H1 (cell line): ENCODE results near the gene ITGB8. TPM values are rescaled to one million over a fixed set of nuclear protein-coding genes. Genes with fewer than 3 reads are reported as not detected.

Experiments used
- CTCF ChIA-PET: fragments of 300-600 bp; sonication (Branson Sonifier 250); formaldehyde crosslinking; loops from one replicate; lab custom pipeline; 2021; ENCODE audit not compliant: partially characterized antibody; lab: Charles Lee
- POLR2A ChIA-PET: fragments of 300-600 bp; sonication (Branson Sonifier 250); formaldehyde crosslinking; loops from one replicate; lab custom pipeline; 2021; ENCODE audit warnings: inconsistent platforms; ENCODE audit not compliant: partially characterized antibody; lab: Charles Lee
- DNase-seq, 2 experiments: peaks; one replicate each; pipeline versions ENCODE4 v3.0.0 to v3.0.0-alpha.2; 2010 to 2022; ENCODE audit warnings: low spot score in 2 of 2, low read depth in 1 of 2, mixed read lengths in 1 of 2
- FAIRE-seq: peaks from 2 replicates; lab custom pipeline; 2011; peaks lifted over from hg19 to GRCh38; lab: Jason Lieb, UNC
- H2AFZ ChIP-seq: 2 replicates; pipeline ENCODE4 v1.8.1; 2012; ENCODE audit warnings: low read length, inconsistent platforms
- H2AK5ac ChIP-seq: 2 replicates; pipeline ENCODE4 v1.6.1; 2013; ENCODE audit warnings: low read depth, low read length
- H2BK120ac ChIP-seq: replicated peaks from 2 replicates; pipeline ENCODE3; 2013; ENCODE audit warnings: low read depth, low read length, inconsistent platforms
- H2BK12ac ChIP-seq: 2 replicates; pipeline ENCODE4 v1.6.1; 2013; ENCODE audit warnings: low read depth, low read length
- H2BK15ac ChIP-seq: 2 replicates; pipeline ENCODE4 v1.6.1; 2013; ENCODE audit warnings: low read length
- H2BK20ac ChIP-seq: 2 replicates; pipeline ENCODE4 v1.6.1; 2013; ENCODE audit warnings: low read length
- H2BK5ac ChIP-seq: 2 replicates; pipeline ENCODE4 v1.6.1; 2013; ENCODE audit warnings: low read depth, low read length
- H3K14ac ChIP-seq: 2 replicates; pipeline ENCODE4 v1.6.1; 2013; ENCODE audit warnings: inconsistent platforms; ENCODE audit not compliant: insufficient read length
- H3K18ac ChIP-seq: 2 replicates; pipeline ENCODE4 v1.6.1; 2013; ENCODE audit warnings: low read length; ENCODE audit errors: extremely low read depth
- H3K23ac ChIP-seq: 2 replicates; pipeline ENCODE4 v1.6.1; 2013; ENCODE audit warnings: inconsistent platforms; ENCODE audit not compliant: insufficient read length
- H3K23me2 ChIP-seq: 2 replicates; pipeline ENCODE4 v1.6.1; 2013; ENCODE audit warnings: low read depth, low read length
- H3K27ac ChIP-seq: 2 replicates; pipeline ENCODE4 v1.6.1; 2011; ENCODE audit warnings: low read depth, low read length, inconsistent platforms
- H3K27me3 ChIP-seq, 4 experiments: replicated peaks in 1 of 4; 1 replicate in 1 of 4; 2 replicates in 3 of 4; pipeline versions ENCODE4 v1.6.1 to v1.8.1; 2011 to 2013; ENCODE audit warnings: low read length in 3 of 4, mild to moderate bottlenecking in 3 of 4, inconsistent platforms in 2 of 4, mixed read lengths in 2 of 4, moderate library complexity in 1 of 4; ENCODE audit not compliant: control insufficient read depth in 3 of 4, insufficient read depth in 3 of 4; ENCODE audit errors: extremely low read depth in 1 of 4
- H3K36me3 ChIP-seq, 4 experiments: 2 replicates each; pipeline versions ENCODE4 v1.6.1 to v1.8.1; 2011 to 2013; ENCODE audit warnings: mild to moderate bottlenecking in 4 of 4, low read length in 3 of 4, moderate library complexity in 2 of 4, control low read depth in 1 of 4, inconsistent platforms in 1 of 4; ENCODE audit not compliant: insufficient read depth in 4 of 4, control insufficient read depth in 2 of 4
- H3K4ac ChIP-seq: replicated peaks from 2 replicates; pipeline ENCODE3; 2013; ENCODE audit warnings: low read length, low read depth, mixed read lengths, inconsistent platforms; ENCODE audit not compliant: insufficient read length
- H3K4me1 ChIP-seq, 4 experiments: replicated peaks in 1 of 4; 1 replicate in 1 of 4; 2 replicates in 3 of 4; pipeline versions ENCODE4 v1.6.1 to v1.8.1; 2011 to 2013; ENCODE audit warnings: low read length in 3 of 4, inconsistent platforms in 2 of 4, mixed read lengths in 1 of 4; ENCODE audit not compliant: insufficient read depth in 4 of 4, control insufficient read depth in 3 of 4
- H3K4me2 ChIP-seq, 2 experiments: 2 replicates each; pipeline versions ENCODE4 v1.6.1 to v1.8.1; 2011 to 2013; ENCODE audit warnings: low read depth in 2 of 2, low read length in 2 of 2, control low read depth in 1 of 2, inconsistent platforms in 1 of 2, mild to moderate bottlenecking in 1 of 2; ENCODE audit not compliant: insufficient read depth in 1 of 2
- H3K4me3 ChIP-seq, 4 experiments: fragments of 200-600, 300-600 bp in 1 of 4; sonication (generic), shearing (Covaris generic), sonication (Bioruptor Twin) in 1 of 4; 2 replicates each; pipeline versions ENCODE4 v1.5.1 to v1.8.1; 2011 to 2016; ENCODE audit warnings: low read length in 4 of 4, low read depth in 3 of 4, control low read depth in 2 of 4, inconsistent platforms in 2 of 4, mild to moderate bottlenecking in 2 of 4, mixed read lengths in 1 of 4, moderate library complexity in 1 of 4; ENCODE audit not compliant: insufficient read depth in 2 of 4; ENCODE audit errors: extremely low read depth in 1 of 4
- H3K56ac ChIP-seq: replicated peaks from 2 replicates; pipeline ENCODE3; 2013; ENCODE audit warnings: low read depth, mild to moderate bottlenecking, mixed read lengths, low read length, inconsistent platforms; ENCODE audit not compliant: insufficient read length
- H3K79me1 ChIP-seq: 2 replicates; pipeline ENCODE4 v1.6.1; 2013; ENCODE audit warnings: low read depth, low read length, control low read depth
- H3K79me2 ChIP-seq, 2 experiments: 2 replicates each; pipeline versions ENCODE4 v1.6.1 to v1.8.1; 2012 to 2013; ENCODE audit warnings: low read length in 2 of 2, mild to moderate bottlenecking in 2 of 2, inconsistent platforms in 1 of 2; ENCODE audit not compliant: insufficient read depth in 2 of 2, control insufficient read depth in 1 of 2
- H3K9ac ChIP-seq, 4 experiments: replicated peaks in 1 of 4; 1 replicate in 1 of 4; 2 replicates in 3 of 4; pipeline versions ENCODE4 v1.6.1 to v1.8.1; 2011 to 2013; ENCODE audit warnings: low read depth in 3 of 4, low read length in 3 of 4, control low read depth in 2 of 4, mild to moderate bottlenecking in 2 of 4, moderate library complexity in 2 of 4, inconsistent platforms in 1 of 4; ENCODE audit errors: extremely low read depth in 1 of 4
- H3K9me3 ChIP-seq, 2 experiments: 2 replicates each; pipeline versions ENCODE4 v1.6.1 to v1.8.1; 2012 to 2013; ENCODE audit warnings: mild to moderate bottlenecking in 2 of 2, moderate library complexity in 2 of 2, control low read depth in 1 of 2, inconsistent platforms in 1 of 2, low read depth in 1 of 2, low read length in 1 of 2, mixed read lengths in 1 of 2; ENCODE audit not compliant: insufficient read depth in 2 of 2
- H4K20me1 ChIP-seq, 2 experiments: replicated peaks in 1 of 2; 2 replicates each; pipeline versions ENCODE3 to v1.8.1; 2011 to 2013; ENCODE audit warnings: inconsistent platforms in 2 of 2, low read length in 2 of 2, mild to moderate bottlenecking in 1 of 2; ENCODE audit not compliant: insufficient read depth in 2 of 2, control insufficient read depth in 1 of 2
- H4K5ac ChIP-seq: 2 replicates; pipeline ENCODE4 v1.6.1; 2013; ENCODE audit warnings: low read length, low read depth, mixed read lengths, inconsistent platforms; ENCODE audit not compliant: insufficient read length
- H4K8ac ChIP-seq: 2 replicates; pipeline ENCODE4 v1.8.0; 2013; ENCODE audit warnings: mild to moderate bottlenecking, moderate library complexity, low read length, inconsistent platforms; ENCODE audit not compliant: insufficient read depth; ENCODE audit errors: extremely low read depth
- H4K91ac ChIP-seq: replicated peaks from 2 replicates; pipeline ENCODE3; 2013; ENCODE audit warnings: low read length, mixed read lengths, inconsistent platforms; ENCODE audit not compliant: insufficient read length
- BCL11A ChIP-seq, 2 experiments: IDR thresholded peaks; one replicate each; pipeline ENCODE4 v1.6.1; 2011; ENCODE audit warnings: low read depth in 2 of 2, low read length in 2 of 2, mild to moderate bottlenecking in 2 of 2
- CHD1 ChIP-seq: IDR thresholded peaks from 2 replicates; pipeline ENCODE4 v1.6.1; 2012; ENCODE audit warnings: low read depth, low read length, improper control_type of control experiment
- CHD2 ChIP-seq: IDR thresholded peaks from 2 replicates; pipeline ENCODE4 v1.6.1; 2012; ENCODE audit warnings: low read length, improper control_type of control experiment
- EGR1 ChIP-seq: IDR thresholded peaks from 2 replicates; pipeline ENCODE4 v1.6.1; 2011; ENCODE audit warnings: low read depth, low read length, borderline replicate concordance
- FOSL1 ChIP-seq: IDR thresholded peaks from 2 replicates; pipeline ENCODE4 v1.6.1; 2011; ENCODE audit warnings: mild to moderate bottlenecking, low read depth, low read length, moderate library complexity; ENCODE audit not compliant: insufficient read depth
- JUND ChIP-seq: IDR thresholded peaks from 2 replicates; pipeline ENCODE4 v1.6.1; 2011; ENCODE audit warnings: mild to moderate bottlenecking, improper control_type of control experiment, low read length
- KDM4A ChIP-seq: IDR thresholded peaks from one replicate; pipeline ENCODE4 v1.7.1; 2012; ENCODE audit warnings: low read depth, mild to moderate bottlenecking, moderate library complexity, low read length, inconsistent platforms; ENCODE audit not compliant: severe bottlenecking
- KDM5A ChIP-seq: fragments of 200-600 bp; IDR thresholded peaks from 2 replicates; pipeline ENCODE4 v1.7.1; 2012; ENCODE audit warnings: mild to moderate bottlenecking, low read length, inconsistent platforms, mixed read lengths
- RNF2 ChIP-seq: fragments of 200-900, 300-1000 bp; sonication (generic); IDR thresholded peaks from 2 replicates; pipeline ENCODE4 v1.7.1; 2016; ENCODE audit warnings: borderline replicate concordance, low read depth, mild to moderate bottlenecking, antibody characterized with exemption, low read length; ENCODE audit not compliant: poor library complexity, severe bottlenecking; ENCODE audit errors: missing control alignments
- SP1 ChIP-seq: IDR thresholded peaks from 2 replicates; pipeline ENCODE4 v1.6.1; 2011; ENCODE audit warnings: low read depth, low read length
- SP2 ChIP-seq: IDR thresholded peaks from 2 replicates; pipeline ENCODE4 v1.6.1; 2012; ENCODE audit warnings: mild to moderate bottlenecking, low read length, inconsistent platforms
- SUZ12 ChIP-seq: fragments of 200-600 bp; sonication (generic); IDR thresholded peaks from 2 replicates; pipeline ENCODE4 v1.6.1; 2012; ENCODE audit warnings: mild to moderate bottlenecking, inconsistent platforms, low read length, moderate library complexity, mixed read lengths
- TCF12 ChIP-seq: IDR thresholded peaks from 2 replicates; pipeline ENCODE4 v1.6.1; 2011; ENCODE audit warnings: low read depth, mild to moderate bottlenecking, low read length
- WGBS, 2 experiments: shearing (Covaris generic) in 1 of 2; methylation state at CpG; one replicate each; pipeline versions ENCODE4 v1.1.6 to v1.1.7; 2013 to 2015; ENCODE audit warnings: low lambda C conversion rate in 2 of 2, mixed read lengths in 2 of 2, inconsistent platforms in 1 of 2, low coverage in 1 of 2, missing lambda C conversion rate in 1 of 2; ENCODE audit not compliant: insufficient replicate concordance in 2 of 2, insufficient coverage in 1 of 2, insufficient read length in 1 of 2; ENCODE audit errors: extremely low coverage in 1 of 2, missing lambda C conversion rate in 1 of 2; 5-methylcytosine and 5-hydroxymethylcytosine counted together
- polyA plus RNA-seq, 7 experiments: library from polyadenylated mRNA; depleted of rRNA in 3 of 7; stranded (reverse) in 5 of 7; unstranded in 2 of 7; fragments of >200 nt in 5 of 7; fragments of 200-250 nt in 2 of 7; gene quantifications; 1 replicate in 5 of 7; 2 replicates in 1 of 7; 4 replicates in 1 of 7; pipeline versions ENCODE4 v1.2.1 to v1.2.3, GENCODE V29; 2011 to 2013; ENCODE audit warnings: missing spikeins in 2 of 7, mixed read lengths in 2 of 7
- total RNA-seq: library from RNA; stranded (reverse); fragmentation: NEBNext Ultra II Directional; extraction: Animal tissue kit (Norgen Biotek cat#: 25700); gene quantifications from 2 replicates; pipeline ENCODE4 v1.2.1, GENCODE V29; 2021
- TF ChIP-seq, protein P1 (sequence below): IDR thresholded peaks from 2 replicates; pipeline ENCODE4 v1.6.1; 2012; ENCODE audit warnings: inconsistent platforms

The ITGB8 gene
- total and polyA plus RNA-seq, 2 of the 8 experiments (the other 6 are each of a cell fraction or from before 2014, with no cell fraction given), result 1.2 to 3.6 TPM

DNA sequence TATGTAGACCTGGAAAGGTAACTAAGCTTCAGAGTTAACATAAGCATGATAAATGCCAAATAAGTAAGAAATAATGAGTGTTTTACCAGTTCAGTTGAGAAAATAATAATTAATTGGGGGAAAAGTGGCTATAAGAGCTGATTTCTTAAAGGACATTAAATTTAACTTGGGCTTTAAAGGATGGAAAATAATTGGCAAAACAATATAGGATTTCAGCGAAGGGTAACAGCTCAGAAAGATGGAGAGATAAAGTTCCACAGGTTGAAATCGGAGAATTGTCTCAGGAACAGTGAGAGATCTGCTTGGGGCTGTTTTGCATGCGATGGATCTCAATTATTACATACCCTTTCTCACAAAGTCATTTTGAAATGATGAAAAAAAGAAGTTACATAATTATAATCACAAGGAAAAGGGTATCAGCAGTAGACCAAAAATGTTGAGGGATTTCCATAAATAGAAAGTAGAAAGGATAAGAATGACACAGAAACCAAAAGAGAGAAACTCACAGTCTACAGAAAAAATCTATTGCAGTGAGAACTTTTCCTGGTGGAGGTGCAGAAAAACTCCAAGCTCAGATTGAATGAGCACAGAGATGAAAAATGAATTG, 40.1 kb upstream of the ITGB8 start:
- Histone ChIP-seq H3K4me3 (no peak overlapping the region), H3K27me3 (no peaks in the 10 kb centered on the region), H2BK20ac (no peak overlapping the region), H3K4me2 (no peak overlapping the region), H3K14ac (no peak overlapping the region), H3K36me3 (no peaks in the 10 kb centered on the region), H3K4ac (no peak overlapping the region), H4K91ac (no peak overlapping the region), H3K18ac (no peak overlapping the region), H3K27ac (no peak overlapping the region), H3K4me1 (no peaks in the 10 kb centered on the region), H3K9me3 (no peaks in the 10 kb centered on the region), H3K23ac (no peak overlapping the region), H2AK5ac (no peak overlapping the region), H2BK120ac (no peak overlapping the region), H3K56ac (no peak overlapping the region), H3K23me2 (no peaks in the 10 kb centered on the region), H3K9ac (no peak overlapping the region), H2BK5ac (no peak overlapping the region), H2AFZ (no peak overlapping the region), H2BK15ac (no peak overlapping the region), H3K79me1 (no peaks in the 10 kb centered on the region), H4K20me1 (no peaks in the 10 kb centered on the region), H4K8ac (no peak overlapping the region), H2BK12ac (no peak overlapping the region), H4K5ac (no peak overlapping the region), H3K79me2 (no peaks in the 10 kb centered on the region)
- DNase-seq, result no peak
- CTCF ChIA-PET, result interaction anchor here (0.6 to 1.7 kb wide), 2 partner anchors 9 to 396 kb away, joined by 3 to 4 read pairs; no protein-coding TSS in a partner anchor
- no peak for FAIRE-seq
- POLR2A ChIA-PET, result no interaction called here
- WGBS, 2 experiments, result 90% methylated on average over 3 of the region's 3 CpGs; no CpG with 5 or more reads in 1 of the 2 experiments
- TF ChIP-seq FOSL1, result no peak
- no peak for TF ChIP-seq SP1
- no peak for TF ChIP-seq SUZ12
- TF ChIP-seq SP2, result no peak
- TF ChIP-seq, protein P1, sequence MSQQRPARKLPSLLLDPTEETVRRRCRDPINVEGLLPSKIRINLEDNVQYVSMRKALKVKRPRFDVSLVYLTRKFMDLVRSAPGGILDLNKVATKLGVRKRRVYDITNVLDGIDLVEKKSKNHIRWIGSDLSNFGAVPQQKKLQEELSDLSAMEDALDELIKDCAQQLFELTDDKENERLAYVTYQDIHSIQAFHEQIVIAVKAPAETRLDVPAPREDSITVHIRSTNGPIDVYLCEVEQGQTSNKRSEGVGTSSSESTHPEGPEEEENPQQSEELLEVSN, result no peak
- no peak for TF ChIP-seq KDM4A
- TF ChIP-seq KDM5A, result no peak
- TF ChIP-seq EGR1, result no peak
- TF ChIP-seq BCL11A (IDR thresholded peaks at IDR 0.05; ENCODE audit: low read depth in 2 of 2, low read length in 2 of 2), result no peak
- TF ChIP-seq CHD2, result no peak
- no peak for TF ChIP-seq RNF2
- no peak for TF ChIP-seq CHD1
- TF ChIP-seq TCF12, result no peak
- TF ChIP-seq JUND, result no peak
